ENCODE data around the gene EIF2B2.
A peak's percentile ranks its signal among the peaks of the same experiment; 100 is the strongest.

The EIF2B2 gene

DNA sequence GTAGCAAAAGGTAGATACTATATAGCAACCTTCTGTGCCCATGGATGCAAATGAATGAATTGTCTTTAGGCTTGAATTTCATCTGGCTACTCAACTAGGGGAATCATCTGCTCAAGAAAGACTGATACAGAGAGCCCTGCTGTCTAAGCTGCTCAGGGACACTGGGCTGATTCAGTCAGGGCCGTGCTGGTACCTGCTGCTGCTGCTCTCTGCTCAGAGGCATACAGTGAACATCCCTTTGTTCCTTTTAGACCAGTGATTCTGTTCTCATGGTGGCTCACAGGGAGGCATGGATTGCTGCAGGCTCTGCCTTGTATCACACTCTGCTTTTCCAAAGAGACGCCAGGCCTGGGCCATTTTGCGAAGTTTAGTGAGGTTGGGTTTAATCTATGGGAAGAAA, 14.1 kb downstream of the EIF2B2 start:
- TF ChIP-seq PPARA (CRISPR knock-in tag; IDR thresholded peaks at IDR 0.05; ENCODE audit: borderline replicate concordance) (no peak), ARNTL (CRISPR knock-in tag; IDR thresholded peaks at IDR 0.05; ENCODE audit: borderline replicate concordance, low read depth) (no peak), ZNF8 (CRISPR knock-in tag; IDR thresholded peaks at IDR 0.05) (no peak), ESRRG (CRISPR knock-in tag; IDR thresholded peaks at IDR 0.05) (no peak), RARB (CRISPR knock-in tag; IDR thresholded peaks at IDR 0.05) (no peak), GLIS3 (CRISPR knock-in tag; IDR thresholded peaks at IDR 0.05) (no peak), ZFP3 (CRISPR knock-in tag; IDR thresholded peaks at IDR 0.05) (no peak), ZC3H10 (CRISPR knock-in tag; IDR thresholded peaks at IDR 0.05) (no peak), TOX (CRISPR knock-in tag; IDR thresholded peaks at IDR 0.05; ENCODE audit: borderline replicate concordance) (no peak), SNAI2 (CRISPR knock-in tag; IDR thresholded peaks at IDR 0.05) (no peak)
- TF ChIP-seq, protein P1, sequence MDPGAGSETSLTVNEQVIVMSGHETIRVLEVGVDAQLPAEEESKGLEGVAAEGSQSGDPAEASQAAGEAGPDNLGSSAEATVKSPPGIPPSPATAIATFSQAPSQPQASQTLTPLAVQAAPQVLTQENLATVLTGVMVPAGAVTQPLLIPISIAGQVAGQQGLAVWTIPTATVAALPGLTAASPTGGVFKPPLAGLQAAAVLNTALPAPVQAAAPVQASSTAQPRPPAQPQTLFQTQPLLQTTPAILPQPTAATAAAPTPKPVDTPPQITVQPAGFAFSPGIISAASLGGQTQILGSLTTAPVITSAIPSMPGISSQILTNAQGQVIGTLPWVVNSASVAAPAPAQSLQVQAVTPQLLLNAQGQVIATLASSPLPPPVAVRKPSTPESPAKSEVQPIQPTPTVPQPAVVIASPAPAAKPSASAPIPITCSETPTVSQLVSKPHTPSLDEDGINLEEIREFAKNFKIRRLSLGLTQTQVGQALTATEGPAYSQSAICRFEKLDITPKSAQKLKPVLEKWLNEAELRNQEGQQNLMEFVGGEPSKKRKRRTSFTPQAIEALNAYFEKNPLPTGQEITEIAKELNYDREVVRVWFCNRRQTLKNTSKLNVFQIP (CRISPR knock-in tag; IDR thresholded peaks at IDR 0.05; ENCODE audit: borderline replicate concordance, low read depth), result no peak
- TF ChIP-seq, protein P2, sequence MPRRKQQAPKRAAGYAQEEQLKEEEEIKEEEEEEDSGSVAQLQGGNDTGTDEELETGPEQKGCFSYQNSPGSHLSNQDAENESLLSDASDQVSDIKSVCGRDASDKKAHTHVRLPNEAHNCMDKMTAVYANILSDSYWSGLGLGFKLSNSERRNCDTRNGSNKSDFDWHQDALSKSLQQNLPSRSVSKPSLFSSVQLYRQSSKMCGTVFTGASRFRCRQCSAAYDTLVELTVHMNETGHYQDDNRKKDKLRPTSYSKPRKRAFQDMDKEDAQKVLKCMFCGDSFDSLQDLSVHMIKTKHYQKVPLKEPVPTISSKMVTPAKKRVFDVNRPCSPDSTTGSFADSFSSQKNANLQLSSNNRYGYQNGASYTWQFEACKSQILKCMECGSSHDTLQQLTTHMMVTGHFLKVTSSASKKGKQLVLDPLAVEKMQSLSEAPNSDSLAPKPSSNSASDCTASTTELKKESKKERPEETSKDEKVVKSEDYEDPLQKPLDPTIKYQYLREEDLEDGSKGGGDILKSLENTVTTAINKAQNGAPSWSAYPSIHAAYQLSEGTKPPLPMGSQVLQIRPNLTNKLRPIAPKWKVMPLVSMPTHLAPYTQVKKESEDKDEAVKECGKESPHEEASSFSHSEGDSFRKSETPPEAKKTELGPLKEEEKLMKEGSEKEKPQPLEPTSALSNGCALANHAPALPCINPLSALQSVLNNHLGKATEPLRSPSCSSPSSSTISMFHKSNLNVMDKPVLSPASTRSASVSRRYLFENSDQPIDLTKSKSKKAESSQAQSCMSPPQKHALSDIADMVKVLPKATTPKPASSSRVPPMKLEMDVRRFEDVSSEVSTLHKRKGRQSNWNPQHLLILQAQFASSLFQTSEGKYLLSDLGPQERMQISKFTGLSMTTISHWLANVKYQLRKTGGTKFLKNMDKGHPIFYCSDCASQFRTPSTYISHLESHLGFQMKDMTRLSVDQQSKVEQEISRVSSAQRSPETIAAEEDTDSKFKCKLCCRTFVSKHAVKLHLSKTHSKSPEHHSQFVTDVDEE (CRISPR knock-in tag; IDR thresholded peaks at IDR 0.05), result no peak
- no peak for ATAC-seq

DNA sequence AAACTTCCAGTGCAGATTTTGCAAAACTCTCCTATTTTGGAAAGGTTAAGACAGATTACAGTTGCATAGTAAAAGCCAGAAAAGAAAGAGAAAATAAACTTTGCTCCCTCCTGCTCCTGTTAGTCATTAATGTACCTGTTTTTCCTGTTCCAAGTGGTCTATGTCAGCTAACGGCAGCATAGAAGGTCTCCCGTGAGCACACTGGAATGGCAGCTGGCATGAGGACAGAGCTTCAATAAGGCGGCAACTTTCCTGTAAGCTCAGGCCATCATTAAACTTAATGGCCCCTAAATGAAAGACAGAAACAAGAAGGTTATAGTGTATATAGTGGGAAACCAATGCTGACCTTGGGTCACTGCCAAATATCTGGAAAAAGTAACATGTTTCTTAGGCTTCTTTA, 16.0 kb downstream of the EIF2B2 start:
- ATAC-seq, result no peak
- TF ChIP-seq SNAI2 (CRISPR knock-in tag; IDR thresholded peaks at IDR 0.05) (no peak), GLIS3 (CRISPR knock-in tag; IDR thresholded peaks at IDR 0.05) (no peak)

DNA sequence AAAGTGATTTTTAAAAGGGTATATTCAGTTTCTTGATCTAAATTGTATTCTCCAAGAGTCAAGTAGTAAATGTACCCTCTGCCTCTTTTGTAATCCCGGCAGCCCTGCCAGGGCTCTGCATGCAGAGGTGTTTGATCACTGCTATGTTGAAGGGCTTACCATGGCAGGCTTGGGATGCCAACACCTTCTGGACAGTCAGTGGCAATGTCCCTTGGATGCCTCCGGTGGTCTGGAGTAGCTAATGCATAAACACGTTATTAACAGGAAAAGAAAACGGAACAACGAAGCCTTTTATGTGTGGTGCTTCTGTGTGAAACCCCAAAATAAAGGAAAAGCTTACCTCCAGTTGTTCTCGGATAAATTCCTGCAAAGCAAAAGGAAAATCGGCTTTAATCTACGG, 19.9 kb downstream of the EIF2B2 start:
- peak; percentile 60; the same call in 1 of the 3 replicates for ATAC-seq
- TF ChIP-seq ZFP3 (CRISPR knock-in tag; IDR thresholded peaks at IDR 0.05), result no peak
- TF ChIP-seq CSDC2 (CRISPR knock-in tag; IDR thresholded peaks at IDR 0.05), result no peak
- TF ChIP-seq, protein P1 (CRISPR knock-in tag; IDR thresholded peaks at IDR 0.05; ENCODE audit: borderline replicate concordance, low read depth), result no peak
- no peak for TF ChIP-seq GLIS3 (CRISPR knock-in tag; IDR thresholded peaks at IDR 0.05)
- TF ChIP-seq BACH2 (CRISPR knock-in tag; IDR thresholded peaks at IDR 0.05; ENCODE audit: borderline replicate concordance), result no peak
- no peak for TF ChIP-seq TCF4 (CRISPR knock-in tag; IDR thresholded peaks at IDR 0.05; ENCODE audit: borderline replicate concordance)
- no peak for TF ChIP-seq ZC3H10 (CRISPR knock-in tag; IDR thresholded peaks at IDR 0.05)
- TF ChIP-seq OSR1 (CRISPR knock-in tag; IDR thresholded peaks at IDR 0.05), result no peak
- TF ChIP-seq, protein P3, sequence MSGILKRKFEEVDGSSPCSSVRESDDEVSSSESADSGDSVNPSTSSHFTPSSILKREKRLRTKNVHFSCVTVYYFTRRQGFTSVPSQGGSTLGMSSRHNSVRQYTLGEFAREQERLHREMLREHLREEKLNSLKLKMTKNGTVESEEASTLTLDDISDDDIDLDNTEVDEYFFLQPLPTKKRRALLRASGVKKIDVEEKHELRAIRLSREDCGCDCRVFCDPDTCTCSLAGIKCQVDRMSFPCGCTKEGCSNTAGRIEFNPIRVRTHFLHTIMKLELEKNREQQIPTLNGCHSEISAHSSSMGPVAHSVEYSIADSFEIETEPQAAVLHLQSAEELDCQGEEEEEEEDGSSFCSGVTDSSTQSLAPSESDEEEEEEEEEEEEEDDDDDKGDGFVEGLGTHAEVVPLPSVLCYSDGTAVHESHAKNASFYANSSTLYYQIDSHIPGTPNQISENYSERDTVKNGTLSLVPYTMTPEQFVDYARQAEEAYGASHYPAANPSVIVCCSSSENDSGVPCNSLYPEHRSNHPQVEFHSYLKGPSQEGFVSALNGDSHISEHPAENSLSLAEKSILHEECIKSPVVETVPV (CRISPR knock-in tag; IDR thresholded peaks at IDR 0.05), result no peak
- TF ChIP-seq ZNF8 (CRISPR knock-in tag; IDR thresholded peaks at IDR 0.05), result no peak
- TF ChIP-seq ZNF565 (CRISPR knock-in tag; conservative IDR thresholded peaks at IDR 0.05; ENCODE audit: low read depth), result no peak
- TF ChIP-seq ZNF70 (CRISPR knock-in tag; IDR thresholded peaks at IDR 0.05), result no peak
- TF ChIP-seq, protein P2 (CRISPR knock-in tag; IDR thresholded peaks at IDR 0.05), result no peak
- TF ChIP-seq, protein P4, sequence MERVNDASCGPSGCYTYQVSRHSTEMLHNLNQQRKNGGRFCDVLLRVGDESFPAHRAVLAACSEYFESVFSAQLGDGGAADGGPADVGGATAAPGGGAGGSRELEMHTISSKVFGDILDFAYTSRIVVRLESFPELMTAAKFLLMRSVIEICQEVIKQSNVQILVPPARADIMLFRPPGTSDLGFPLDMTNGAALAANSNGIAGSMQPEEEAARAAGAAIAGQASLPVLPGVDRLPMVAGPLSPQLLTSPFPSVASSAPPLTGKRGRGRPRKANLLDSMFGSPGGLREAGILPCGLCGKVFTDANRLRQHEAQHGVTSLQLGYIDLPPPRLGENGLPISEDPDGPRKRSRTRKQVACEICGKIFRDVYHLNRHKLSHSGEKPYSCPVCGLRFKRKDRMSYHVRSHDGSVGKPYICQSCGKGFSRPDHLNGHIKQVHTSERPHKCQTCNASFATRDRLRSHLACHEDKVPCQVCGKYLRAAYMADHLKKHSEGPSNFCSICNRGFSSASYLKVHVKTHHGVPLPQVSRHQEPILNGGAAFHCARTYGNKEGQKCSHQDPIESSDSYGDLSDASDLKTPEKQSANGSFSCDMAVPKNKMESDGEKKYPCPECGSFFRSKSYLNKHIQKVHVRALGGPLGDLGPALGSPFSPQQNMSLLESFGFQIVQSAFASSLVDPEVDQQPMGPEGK (CRISPR knock-in tag; IDR thresholded peaks at IDR 0.05; ENCODE audit: borderline replicate concordance), result no peak

All from SK-N-SH treated with all-trans-retinoic acid at 6 μM for 48 hours (cell line).